HL-60 (cell line): ENCODE measurements around the gene GALT.

Experiments used
- GABPA ChIP-seq: IDR thresholded peaks from 2 replicates; pipeline ENCODE4 v1.6.1; 2012; ENCODE audit warnings: low read depth
- POLR2AphosphoS5 ChIP-seq: IDR thresholded peaks from 2 replicates; pipeline ENCODE4 v1.6.1; 2012; ENCODE audit warnings: low read depth
- TF ChIP-seq, protein P1 (sequence below): IDR thresholded peaks from one replicate; pipeline ENCODE4 v1.5.1; 2011; ENCODE audit warnings: low read length, control low read depth, inconsistent platforms; ENCODE audit not compliant: insufficient read depth
- TF ChIP-seq, protein P2 (sequence below): IDR thresholded peaks from 2 replicates; pipeline ENCODE4 v1.6.1; 2012; ENCODE audit warnings: low read depth; ENCODE audit not compliant: insufficient replicate concordance

DNA sequence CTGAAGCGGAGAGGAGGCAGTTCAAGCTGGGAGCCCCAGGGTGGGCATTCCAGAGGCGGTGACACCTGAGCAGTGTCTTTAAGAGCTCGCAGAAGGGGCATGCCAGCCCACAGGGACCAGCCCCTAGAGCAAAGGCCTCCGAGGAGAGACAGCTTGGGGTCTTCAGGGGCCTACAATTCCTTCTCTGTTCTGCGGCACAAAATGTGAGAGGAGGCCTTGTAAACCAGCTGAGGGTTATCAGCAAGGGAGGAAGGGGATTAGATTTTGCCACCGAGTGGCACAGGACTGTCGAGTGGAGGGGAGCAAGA, 8.4 kb upstream of the GALT start:
- TF ChIP-seq, protein P1, sequence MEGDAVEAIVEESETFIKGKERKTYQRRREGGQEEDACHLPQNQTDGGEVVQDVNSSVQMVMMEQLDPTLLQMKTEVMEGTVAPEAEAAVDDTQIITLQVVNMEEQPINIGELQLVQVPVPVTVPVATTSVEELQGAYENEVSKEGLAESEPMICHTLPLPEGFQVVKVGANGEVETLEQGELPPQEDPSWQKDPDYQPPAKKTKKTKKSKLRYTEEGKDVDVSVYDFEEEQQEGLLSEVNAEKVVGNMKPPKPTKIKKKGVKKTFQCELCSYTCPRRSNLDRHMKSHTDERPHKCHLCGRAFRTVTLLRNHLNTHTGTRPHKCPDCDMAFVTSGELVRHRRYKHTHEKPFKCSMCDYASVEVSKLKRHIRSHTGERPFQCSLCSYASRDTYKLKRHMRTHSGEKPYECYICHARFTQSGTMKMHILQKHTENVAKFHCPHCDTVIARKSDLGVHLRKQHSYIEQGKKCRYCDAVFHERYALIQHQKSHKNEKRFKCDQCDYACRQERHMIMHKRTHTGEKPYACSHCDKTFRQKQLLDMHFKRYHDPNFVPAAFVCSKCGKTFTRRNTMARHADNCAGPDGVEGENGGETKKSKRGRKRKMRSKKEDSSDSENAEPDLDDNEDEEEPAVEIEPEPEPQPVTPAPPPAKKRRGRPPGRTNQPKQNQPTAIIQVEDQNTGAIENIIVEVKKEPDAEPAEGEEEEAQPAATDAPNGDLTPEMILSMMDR = no peak
- TF ChIP-seq, protein P2, sequence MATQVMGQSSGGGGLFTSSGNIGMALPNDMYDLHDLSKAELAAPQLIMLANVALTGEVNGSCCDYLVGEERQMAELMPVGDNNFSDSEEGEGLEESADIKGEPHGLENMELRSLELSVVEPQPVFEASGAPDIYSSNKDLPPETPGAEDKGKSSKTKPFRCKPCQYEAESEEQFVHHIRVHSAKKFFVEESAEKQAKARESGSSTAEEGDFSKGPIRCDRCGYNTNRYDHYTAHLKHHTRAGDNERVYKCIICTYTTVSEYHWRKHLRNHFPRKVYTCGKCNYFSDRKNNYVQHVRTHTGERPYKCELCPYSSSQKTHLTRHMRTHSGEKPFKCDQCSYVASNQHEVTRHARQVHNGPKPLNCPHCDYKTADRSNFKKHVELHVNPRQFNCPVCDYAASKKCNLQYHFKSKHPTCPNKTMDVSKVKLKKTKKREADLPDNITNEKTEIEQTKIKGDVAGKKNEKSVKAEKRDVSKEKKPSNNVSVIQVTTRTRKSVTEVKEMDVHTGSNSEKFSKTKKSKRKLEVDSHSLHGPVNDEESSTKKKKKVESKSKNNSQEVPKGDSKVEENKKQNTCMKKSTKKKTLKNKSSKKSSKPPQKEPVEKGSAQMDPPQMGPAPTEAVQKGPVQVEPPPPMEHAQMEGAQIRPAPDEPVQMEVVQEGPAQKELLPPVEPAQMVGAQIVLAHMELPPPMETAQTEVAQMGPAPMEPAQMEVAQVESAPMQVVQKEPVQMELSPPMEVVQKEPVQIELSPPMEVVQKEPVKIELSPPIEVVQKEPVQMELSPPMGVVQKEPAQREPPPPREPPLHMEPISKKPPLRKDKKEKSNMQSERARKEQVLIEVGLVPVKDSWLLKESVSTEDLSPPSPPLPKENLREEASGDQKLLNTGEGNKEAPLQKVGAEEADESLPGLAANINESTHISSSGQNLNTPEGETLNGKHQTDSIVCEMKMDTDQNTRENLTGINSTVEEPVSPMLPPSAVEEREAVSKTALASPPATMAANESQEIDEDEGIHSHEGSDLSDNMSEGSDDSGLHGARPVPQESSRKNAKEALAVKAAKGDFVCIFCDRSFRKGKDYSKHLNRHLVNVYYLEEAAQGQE = no peak
- TF ChIP-seq POLR2AphosphoS5 (no peak), GABPA (no peak)
